Suprapubic skin (tissue), 4 donors: ENCODE measurements around the gene DMRTA1. TPM values are rescaled to one million over a fixed set of nuclear protein-coding genes. Genes with fewer than 3 reads are reported as not detected.

Experiments used
- DNase-seq, 2 donors: peaks; one replicate each; pipeline ENCODE4 v3.0.0-alpha.2; 2019; ENCODE audit warnings: low spot score in 2 of 2
- H3K27ac ChIP-seq: fragments of 200-600 bp; sonication (generic); one replicate; pipeline ENCODE4 v1.5.1; 2019
- H3K27me3 ChIP-seq: fragments of 200-600 bp; sonication (generic); one replicate; pipeline ENCODE4 v1.5.1; 2019
- H3K36me3 ChIP-seq: fragments of 200-600 bp; sonication (generic); one replicate; pipeline ENCODE4 v1.5.1; 2019
- H3K4me1 ChIP-seq: fragments of 200-600 bp; sonication (generic); one replicate; pipeline ENCODE4 v1.5.1; 2019
- H3K4me3 ChIP-seq: fragments of 200-600 bp; sonication (generic); one replicate; pipeline ENCODE4 v1.5.1; 2019; ENCODE audit warnings: mild to moderate bottlenecking
- H3K9me3 ChIP-seq: fragments of 200-600 bp; sonication (generic); one replicate; pipeline ENCODE4 v1.5.1; 2019
- CTCF ChIP-seq, 2 donors: fragments of 200-600 bp in 1 of 2; fragments of 450-650 bp in 1 of 2; sonication (generic) in 1 of 2; IDR thresholded peaks; one replicate each; pipeline ENCODE4 v1.5.1; 2016 to 2019; ENCODE audit warnings: antibody characterized with exemption in 2 of 2, mild to moderate bottlenecking in 1 of 2, moderate library complexity in 1 of 2
- EP300 ChIP-seq: sonication (generic); formaldehyde crosslinking; IDR thresholded peaks from one replicate; pipeline ENCODE4 v1.6.1; 2017; ENCODE audit warnings: antibody characterized with exemption
- POLR2A ChIP-seq, 2 donors: fragments of 450-650 bp; IDR thresholded peaks; one replicate each; pipeline ENCODE4 v1.6.1; 2017; ENCODE audit warnings: antibody characterized with exemption in 2 of 2, mild to moderate bottlenecking in 2 of 2, moderate library complexity in 2 of 2
- POLR2AphosphoS5 ChIP-seq, 3 donors: sonication (generic); formaldehyde crosslinking; IDR thresholded peaks; one replicate each; pipeline ENCODE4 v1.6.1; 2017; ENCODE audit warnings: antibody characterized with exemption in 3 of 3
- WGBS: methylation state at CpG from one replicate; pipeline ENCODE4 v1.1.5; 2018; 5-methylcytosine and 5-hydroxymethylcytosine counted together
- total RNA-seq, 4 donors: library from RNA; depleted of rRNA; stranded (reverse); fragments of >200 nt; gene quantifications; one replicate each; pipeline ENCODE4 v1.1.0, GENCODE V29; 2016

DMRTA1 gene
- total RNA-seq, 4 donors from 2014 or later: 0.08 to 0.96 (median 0.22) TPM

- no peak for DNase-seq
- WGBS: 30% methylated on average over 1 of the region's 1 CpG
- no peak overlapping the region for H3K27ac ChIP-seq
- TF ChIP-seq CTCF (IDR thresholded peaks at IDR 0.05): no peak
- no peak for TF ChIP-seq POLR2A (IDR thresholded peaks at IDR 0.05)
- TF ChIP-seq POLR2AphosphoS5 (IDR thresholded peaks at IDR 0.05): no peak
- no peak for TF ChIP-seq EP300
- H3K27me3 ChIP-seq: peaks cover 11% of the 10 kb centered on the region
- H3K4me1 ChIP-seq: no peaks in the 10 kb centered on the region
- H3K9me3 ChIP-seq: no peaks in the 10 kb centered on the region
- H3K36me3 ChIP-seq: no peaks in the 10 kb centered on the region
- H3K4me3 ChIP-seq: no peak overlapping the region
These were observed 7.4 kb downstream of the DMRTA1 start for GRCh38 chr9:22454016-22454415.

GRCh38 chr9:22455181-22455580 is 8.6 kb downstream of the DMRTA1 start:
- no peaks in the 10 kb centered on the region for H3K36me3 ChIP-seq
- no peak overlapping the region for H3K27ac ChIP-seq
- no peak for TF ChIP-seq EP300
- TF ChIP-seq CTCF (IDR thresholded peaks at IDR 0.05): no peak
- TF ChIP-seq POLR2AphosphoS5 (IDR thresholded peaks at IDR 0.05): no peak
- TF ChIP-seq POLR2A (IDR thresholded peaks at IDR 0.05): no peak
- H3K4me1 ChIP-seq: no peaks in the 10 kb centered on the region
- H3K4me3 ChIP-seq: no peak overlapping the region
- H3K27me3 ChIP-seq: peaks cover 9% of the 10 kb centered on the region
- 68% methylated on average over 4 of the region's 4 CpGs for WGBS
- DNase-seq: no peak
- no peaks in the 10 kb centered on the region for H3K9me3 ChIP-seq

GRCh38 chr9:22457448-22457847 is 10.8 kb downstream of the DMRTA1 start:
- H3K4me3 ChIP-seq: no peak overlapping the region
- H3K4me1 ChIP-seq: no peaks in the 10 kb centered on the region
- no peaks in the 10 kb centered on the region for H3K36me3 ChIP-seq
- no peak for DNase-seq
- no peaks in the 10 kb centered on the region for H3K9me3 ChIP-seq
- H3K27ac ChIP-seq: no peak overlapping the region
- 90% methylated on average over 1 of the region's 1 CpG for WGBS
- no peaks in the 10 kb centered on the region for H3K27me3 ChIP-seq
- TF ChIP-seq POLR2A (IDR thresholded peaks at IDR 0.05): no peak

GRCh38 chr9:22463205-22463604 is 16.6 kb downstream of the DMRTA1 start:
- Histone ChIP-seq H3K4me3 (no peak overlapping the region), H3K9me3 (no peaks in the 10 kb centered on the region), H3K36me3 (no peaks in the 10 kb centered on the region), H3K27ac (no peak overlapping the region), H3K4me1 (no peaks in the 10 kb centered on the region), H3K27me3 (no peaks in the 10 kb centered on the region)
- 83% methylated on average over 1 of the region's 1 CpG for WGBS
- TF ChIP-seq POLR2A (IDR thresholded peaks at IDR 0.05): no peak
- TF ChIP-seq EP300: no peak
- TF ChIP-seq CTCF (IDR thresholded peaks at IDR 0.05): no peak
- TF ChIP-seq POLR2AphosphoS5 (IDR thresholded peaks at IDR 0.05): no peak
- no peak for DNase-seq

- 5% methylated on average over 8 of the region's 8 CpGs for WGBS
These were observed 23.4 kb downstream of the DMRTA1 start for GRCh38 chr9:22469928-22470544.

More at GRCh38 chr9:22469928-22470544, 23.4 kb downstream of the DMRTA1 start:
- H3K4me1 ChIP-seq: no peaks in the 10 kb centered on the region
- no peaks in the 10 kb centered on the region for H3K27me3 ChIP-seq
- no peak for DNase-seq
- TF ChIP-seq CTCF (IDR thresholded peaks at IDR 0.05): peak in 1 of 2 donors; percentile 42
- TF ChIP-seq EP300: no peak
- no peaks in the 10 kb centered on the region for H3K36me3 ChIP-seq
- no peak overlapping the region for H3K27ac ChIP-seq
- no peaks in the 10 kb centered on the region for H3K9me3 ChIP-seq
- no peak overlapping the region for H3K4me3 ChIP-seq
